ENCODE data around the gene CHCHD3. TPM values are rescaled to one million over a fixed set of nuclear protein-coding genes. Genes with fewer than 3 reads are reported as not detected.

CHCHD3 gene
- total RNA-seq, 2 experiments from 2014 or later = 21.6 to 21.7 TPM

DNA sequence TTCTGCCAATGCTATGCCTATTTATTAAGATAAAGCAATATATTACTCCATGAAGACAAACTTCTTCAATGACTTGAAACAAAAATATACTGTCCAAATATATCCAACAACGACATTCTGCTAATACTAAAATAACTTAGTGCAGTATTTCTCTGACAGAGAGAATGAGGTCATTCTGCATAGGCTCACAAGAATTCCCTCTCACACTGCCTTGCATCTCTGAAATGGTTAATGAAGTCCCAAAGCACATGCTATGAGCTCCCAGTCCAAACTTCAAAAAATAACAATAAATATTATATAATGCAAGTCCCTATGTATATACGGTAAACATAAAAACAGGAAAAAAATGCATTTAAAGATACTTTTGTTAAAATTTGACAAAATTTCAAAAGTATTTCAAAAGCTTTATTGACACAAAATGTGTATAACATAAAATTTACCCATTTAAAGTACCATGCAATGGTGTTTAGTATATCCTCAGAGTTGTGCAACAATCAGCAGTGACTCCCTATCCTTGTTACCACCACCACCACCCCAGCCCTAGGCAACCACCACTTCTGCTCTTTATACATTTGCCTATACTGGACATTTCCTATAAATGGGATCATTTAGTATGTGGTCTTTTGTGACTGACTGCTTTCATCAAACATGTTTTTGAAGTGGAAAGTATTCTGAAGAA is 27.6 kb downstream of the CHCHD3 start:
- no peak for ATAC-seq (ENCODE audit: poor library complexity)
- no peaks in the 10 kb centered on the region for H3K36me3 ChIP-seq (ENCODE audit: insufficient read depth, low read length)
- ChIA-PET CTCF (no interaction called here), POLR2A (no interaction called here)
- H3K4me3 ChIP-seq (ENCODE audit: low read length) = no peak overlapping the region
- no peaks in the 10 kb centered on the region for H3K4me1 ChIP-seq (ENCODE audit: insufficient read depth, low read length)
- Mint-ChIP-seq H3K36me3 (ENCODE audit: low read depth) (no peaks in the 10 kb centered on the region), H3K27ac (no peak overlapping the region), H3K9me3 (no peaks in the 10 kb centered on the region), H3K4me1 (ENCODE audit: low read depth) (peaks cover 61% of the 10 kb centered on the region), H3K4me3 (no peak overlapping the region), H3K27me3 (no peaks in the 10 kb centered on the region)
- no peaks in the 10 kb centered on the region for H3K27me3 ChIP-seq (ENCODE audit: control insufficient read depth in 1 of 2, insufficient read depth in 2 of 2, low read length in 2 of 2)
- TF ChIP-seq, protein P1, sequence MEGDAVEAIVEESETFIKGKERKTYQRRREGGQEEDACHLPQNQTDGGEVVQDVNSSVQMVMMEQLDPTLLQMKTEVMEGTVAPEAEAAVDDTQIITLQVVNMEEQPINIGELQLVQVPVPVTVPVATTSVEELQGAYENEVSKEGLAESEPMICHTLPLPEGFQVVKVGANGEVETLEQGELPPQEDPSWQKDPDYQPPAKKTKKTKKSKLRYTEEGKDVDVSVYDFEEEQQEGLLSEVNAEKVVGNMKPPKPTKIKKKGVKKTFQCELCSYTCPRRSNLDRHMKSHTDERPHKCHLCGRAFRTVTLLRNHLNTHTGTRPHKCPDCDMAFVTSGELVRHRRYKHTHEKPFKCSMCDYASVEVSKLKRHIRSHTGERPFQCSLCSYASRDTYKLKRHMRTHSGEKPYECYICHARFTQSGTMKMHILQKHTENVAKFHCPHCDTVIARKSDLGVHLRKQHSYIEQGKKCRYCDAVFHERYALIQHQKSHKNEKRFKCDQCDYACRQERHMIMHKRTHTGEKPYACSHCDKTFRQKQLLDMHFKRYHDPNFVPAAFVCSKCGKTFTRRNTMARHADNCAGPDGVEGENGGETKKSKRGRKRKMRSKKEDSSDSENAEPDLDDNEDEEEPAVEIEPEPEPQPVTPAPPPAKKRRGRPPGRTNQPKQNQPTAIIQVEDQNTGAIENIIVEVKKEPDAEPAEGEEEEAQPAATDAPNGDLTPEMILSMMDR (IDR thresholded peaks at IDR 0.05) = no peak
- H3K9me3 ChIP-seq (ENCODE audit: control insufficient read depth in 1 of 2, insufficient read depth in 1 of 2, low read length in 2 of 2) = no peaks in the 10 kb centered on the region
- H3K27ac ChIP-seq (ENCODE audit: low read depth in 1 of 2, low read length in 2 of 2) = no peak overlapping the region
- intact Hi-C loops (cut with DNase I, micrococcal nuclease) = no loop called here
- no peak for DNase-seq

DNA sequence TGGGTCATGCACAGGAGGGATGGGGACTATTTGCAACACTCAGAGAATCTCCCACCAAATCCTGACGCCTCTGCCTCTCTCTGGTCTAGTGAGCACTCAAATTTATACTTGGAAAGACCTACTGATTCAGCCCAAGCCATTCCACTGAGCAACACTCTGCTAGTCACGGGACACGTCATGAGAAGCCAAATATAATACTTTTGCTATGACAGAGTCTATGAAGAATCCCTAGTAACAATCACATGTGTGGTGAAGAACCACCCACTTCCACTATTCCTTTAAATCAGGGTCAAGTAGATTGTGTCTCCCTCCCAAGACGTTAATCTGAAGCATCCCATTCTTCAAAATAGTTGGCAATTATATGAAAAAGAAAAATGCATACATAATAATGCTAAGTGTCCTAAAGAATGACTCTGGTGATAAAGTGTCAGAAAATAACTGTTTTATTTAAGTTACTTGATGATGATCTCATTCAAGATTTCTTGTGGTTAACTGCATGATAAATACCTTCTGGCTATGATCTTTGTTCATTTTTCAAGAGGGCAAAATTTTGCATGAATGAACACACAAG is 28.5 kb downstream of the CHCHD3 start:
- ChIA-PET POLR2A (no interaction called here), CTCF (no interaction called here)
- no peak for DNase-seq
- Mint-ChIP-seq H3K4me1 (ENCODE audit: low read depth) (peaks cover 58% of the 10 kb centered on the region), H3K9me3 (no peaks in the 10 kb centered on the region), H3K36me3 (ENCODE audit: low read depth) (no peaks in the 10 kb centered on the region), H3K4me3 (no peak overlapping the region), H3K27ac (no peak overlapping the region), H3K27me3 (no peaks in the 10 kb centered on the region)
- H3K36me3 ChIP-seq (ENCODE audit: insufficient read depth, low read length) = no peaks in the 10 kb centered on the region
- intact Hi-C loops (cut with DNase I, micrococcal nuclease) = no loop called here
- H3K9me3 ChIP-seq (ENCODE audit: control insufficient read depth in 1 of 2, insufficient read depth in 1 of 2, low read length in 2 of 2) = no peaks in the 10 kb centered on the region
- H3K4me3 ChIP-seq (ENCODE audit: low read length) = no peak overlapping the region
- no peaks in the 10 kb centered on the region for H3K27me3 ChIP-seq (ENCODE audit: control insufficient read depth in 1 of 2, insufficient read depth in 2 of 2, low read length in 2 of 2)
- no peaks in the 10 kb centered on the region for H3K4me1 ChIP-seq (ENCODE audit: insufficient read depth, low read length)
- no peak overlapping the region for H3K27ac ChIP-seq (ENCODE audit: low read depth in 1 of 2, low read length in 2 of 2)
- ATAC-seq (ENCODE audit: poor library complexity) = no peak
- TF ChIP-seq, protein P1 (IDR thresholded peaks at IDR 0.05) = no peak

DNA sequence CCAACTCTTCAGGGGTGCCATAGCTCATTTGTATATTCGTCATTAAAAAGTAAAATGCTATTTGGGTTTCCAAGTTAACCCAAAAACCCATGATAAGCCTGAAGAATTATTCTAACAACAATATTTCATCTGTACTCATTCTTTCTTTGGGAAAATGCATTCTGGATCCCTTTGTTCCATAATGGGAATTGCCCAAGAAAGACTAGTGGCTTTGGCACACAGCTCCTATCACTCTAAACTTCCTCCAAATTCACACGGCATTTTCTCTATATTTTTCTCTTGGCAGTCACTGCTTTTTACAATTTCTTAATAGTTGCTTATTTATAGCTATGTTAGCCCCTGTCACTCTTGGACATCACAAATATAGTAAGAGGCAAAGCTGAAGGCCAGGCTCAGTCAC is 29.1 kb downstream of the CHCHD3 start:
- H3K4me3 ChIP-seq (ENCODE audit: low read length) = no peak overlapping the region
- H3K9me3 Mint-ChIP-seq = no peaks in the 10 kb centered on the region
- H3K36me3 Mint-ChIP-seq (ENCODE audit: low read depth) = no peaks in the 10 kb centered on the region
- H3K27me3 Mint-ChIP-seq = no peaks in the 10 kb centered on the region
- no peak overlapping the region for H3K27ac ChIP-seq (ENCODE audit: low read depth in 1 of 2, low read length in 2 of 2)
- H3K4me1 ChIP-seq (ENCODE audit: insufficient read depth, low read length) = no peaks in the 10 kb centered on the region
- ChIA-PET CTCF (no interaction called here), POLR2A (no interaction called here)
- H3K4me3 Mint-ChIP-seq = no peak overlapping the region
- ATAC-seq (ENCODE audit: poor library complexity) (no peak), DNase-seq (no peak)
- H3K27me3 ChIP-seq (ENCODE audit: control insufficient read depth in 1 of 2, insufficient read depth in 2 of 2, low read length in 2 of 2) = no peaks in the 10 kb centered on the region
- intact Hi-C loops (cut with DNase I, micrococcal nuclease) = no loop called here
- H3K4me1 Mint-ChIP-seq (ENCODE audit: low read depth) = peaks cover 58% of the 10 kb centered on the region
- H3K27ac Mint-ChIP-seq = no peak overlapping the region
- TF ChIP-seq, protein P1 (IDR thresholded peaks at IDR 0.05) = no peak
- H3K9me3 ChIP-seq (ENCODE audit: control insufficient read depth in 1 of 2, insufficient read depth in 1 of 2, low read length in 2 of 2) = no peaks in the 10 kb centered on the region
- no peaks in the 10 kb centered on the region for H3K36me3 ChIP-seq (ENCODE audit: insufficient read depth, low read length)
